ENCODE data around the gene MPDZ. TPM values are rescaled to one million over a fixed set of nuclear protein-coding genes. Genes with fewer than 3 reads are reported as not detected.

MPDZ gene
- total and polyA plus RNA-seq, 4 donors: 9.5 to 62.7 (median 16.2) TPM

DNA sequence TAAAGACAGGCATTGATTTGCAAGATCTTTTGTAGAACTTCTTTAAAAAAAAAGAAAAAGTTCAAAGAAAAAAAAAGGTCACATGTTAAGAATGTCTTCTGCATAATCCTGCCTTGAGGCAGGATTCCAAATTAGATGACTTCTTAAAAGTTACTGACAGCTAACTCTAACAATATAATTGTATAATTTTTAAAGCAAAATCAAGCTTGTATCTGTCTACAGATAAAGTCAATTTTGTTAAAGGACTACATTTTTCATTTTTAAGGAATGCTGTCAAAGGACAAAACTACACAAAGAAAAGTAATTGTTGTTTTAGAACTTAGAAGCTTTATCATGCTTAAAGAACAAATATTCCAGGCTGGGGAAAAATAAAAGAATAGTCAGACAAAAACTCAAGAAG lies 57.8 kb downstream of the MPDZ start:
- Histone ChIP-seq H3K27me3 (ENCODE audit: control insufficient read depth in 3 of 3, insufficient read depth in 3 of 3, low read length in 2 of 3) (no peaks in the 10 kb centered on the region), H3K36me3 (ENCODE audit: control insufficient read depth in 4 of 4, insufficient read depth in 4 of 4, low read length in 4 of 4) (peaks cover 0 to 28% (median 7%) of the 10 kb centered on the region in 4 donors), H3K9ac (ENCODE audit: insufficient read depth in 1 of 2, low read length in 2 of 2) (no peak overlapping the region), H3K4me3 (no peak overlapping the region), H3K9me3 (ENCODE audit: control insufficient read depth in 4 of 4, insufficient read depth in 3 of 4, low read length in 3 of 4) (no peaks in the 10 kb centered on the region), H3K27ac (ENCODE audit: low read depth in 1 of 2, low read length in 1 of 2) (no peak overlapping the region), H3K4me1 (ENCODE audit: control insufficient read depth in 5 of 5, insufficient read depth in 5 of 5, low read length in 5 of 5) (no peaks in the 10 kb centered on the region)
- ATAC-seq (ENCODE audit: insufficient read depth, low FRiP score) (no peak), DNase-seq (no peak)
- TF ChIP-seq CTCF (IDR thresholded peaks at IDR 0.05; ENCODE audit: control extremely low read depth, extremely low read depth): no peak

- ATAC-seq (ENCODE audit: insufficient read depth, low FRiP score) (no peak), DNase-seq (no peak)
- 68 to 87% methylated on average over 1 of the region's 1 CpG for WGBS, 2 donors
- TF ChIP-seq CTCF (IDR thresholded peaks at IDR 0.05; ENCODE audit: control extremely low read depth, extremely low read depth): no peak
- Histone ChIP-seq H3K4me1 (ENCODE audit: control insufficient read depth in 5 of 5, insufficient read depth in 5 of 5, low read length in 5 of 5) (no peaks in the 10 kb centered on the region), H3K4me3 (no peak overlapping the region), H3K36me3 (ENCODE audit: control insufficient read depth in 4 of 4, insufficient read depth in 4 of 4, low read length in 4 of 4) (peaks cover 0 to 32% (median 11%) of the 10 kb centered on the region in 4 donors), H3K27ac (ENCODE audit: low read depth in 1 of 2, low read length in 1 of 2) (no peak overlapping the region), H3K27me3 (ENCODE audit: control insufficient read depth in 3 of 3, insufficient read depth in 3 of 3, low read length in 2 of 3) (no peaks in the 10 kb centered on the region), H3K9ac (ENCODE audit: insufficient read depth in 1 of 2, low read length in 2 of 2) (no peak overlapping the region), H3K9me3 (ENCODE audit: control insufficient read depth in 4 of 4, insufficient read depth in 3 of 4, low read length in 3 of 4) (no peaks in the 10 kb centered on the region)
These were observed 58.7 kb downstream of the MPDZ start for GRCh38 chr9:13220837-13221236.

GRCh38 chr9:13215791-13216554 lies 63.5 kb downstream of the MPDZ start:
- Histone ChIP-seq H3K36me3 (ENCODE audit: control insufficient read depth in 4 of 4, insufficient read depth in 4 of 4, low read length in 4 of 4) (peaks cover 0 to 39% (median 18%) of the 10 kb centered on the region in 4 donors), H3K4me1 (ENCODE audit: control insufficient read depth in 5 of 5, insufficient read depth in 5 of 5, low read length in 5 of 5) (no peaks in the 10 kb centered on the region), H3K9ac (ENCODE audit: insufficient read depth in 1 of 2, low read length in 2 of 2) (no peak overlapping the region), H3K4me3 (no peak overlapping the region), H3K27ac (ENCODE audit: low read depth in 1 of 2, low read length in 1 of 2) (no peak overlapping the region), H3K9me3 (ENCODE audit: control insufficient read depth in 4 of 4, insufficient read depth in 3 of 4, low read length in 3 of 4) (no peaks in the 10 kb centered on the region), H3K27me3 (ENCODE audit: control insufficient read depth in 3 of 3, insufficient read depth in 3 of 3, low read length in 2 of 3) (no peaks in the 10 kb centered on the region)
- ATAC-seq (ENCODE audit: insufficient read depth, low FRiP score): no peak
- TF ChIP-seq CTCF (IDR thresholded peaks at IDR 0.05; ENCODE audit: control extremely low read depth, extremely low read depth): no peak
- WGBS, 2 donors: 94 to 95% methylated on average over 5 of the region's 5 CpGs
- peak in 1 of 3 donors; percentile 10 for DNase-seq

All from lung (tissue), 12 donors.